GM12878 (cell line): ENCODE data around the gene MARS1. TPM values are rescaled to one million over a fixed set of nuclear protein-coding genes. Genes with fewer than 3 reads are reported as not detected.
A peak's percentile ranks its signal among the peaks of the same experiment; 100 is the strongest.

Experiments used
- ATAC-seq: fragments of 200-7000 bp; cut with Tn5 transposase; 3 replicates; pipeline ENCODE4 v1.9.1; 2020; ENCODE audit warnings: mild to moderate bottlenecking, moderate library complexity
- BruUV-seq: library from RNA; stranded (reverse); fragments of 400-500 nt; replicated peaks from 2 replicates; lab custom pipeline; 2021; lab: Mats Ljungman, UMichigan
- CTCF ChIA-PET: fragments of 300-600 bp; sonication (Branson Sonifier 250); formaldehyde crosslinking; extraction: SDS; loops from one replicate; lab custom pipeline; 2021; ENCODE audit warnings: inconsistent platforms; lab: Yijun Ruan, JAX
- POLR2A ChIA-PET: fragments of 350-600 bp; formaldehyde crosslinking; extraction: SDS; loops from one replicate; lab custom pipeline; 2021; ENCODE audit warnings: inconsistent platforms; lab: Charles Lee
- RAD21 ChIA-PET: fragments of 300-600 bp; sonication (Branson Sonifier 250); formaldehyde crosslinking; loops from one replicate; lab custom pipeline; 2023; ENCODE audit warnings: antibody characterized with exemption; ENCODE audit not compliant: unreplicated experiment; lab: Charles Lee
- SMC1A ChIA-PET: fragments of 300-600 bp; sonication (Branson Sonifier 250); formaldehyde crosslinking; loops from one replicate; lab custom pipeline; 2023; ENCODE audit not compliant: unreplicated experiment, uncharacterized antibody; lab: Charles Lee
- DNase-seq: peaks from one replicate; pipeline ENCODE4 v3.0.0-alpha.2; 2011; ENCODE audit warnings: low read depth, low spot score
- FAIRE-seq: peaks from 3 replicates; lab custom pipeline; 2011; peaks lifted over from hg19 to GRCh38; lab: Jason Lieb, UNC
- H2AFZ ChIP-seq: 2 replicates; pipeline ENCODE4 v1.6.0; 2011; ENCODE audit warnings: low read depth, low read length, control low read depth; ENCODE audit not compliant: control insufficient read depth
- H3K27ac ChIP-seq: 2 replicates; pipeline ENCODE4 v1.5.1; 2011; ENCODE audit warnings: control low read depth; ENCODE audit not compliant: control insufficient read depth, insufficient read depth
- H3K27me3 ChIP-seq, 2 experiments: replicated peaks in 1 of 2; 2 replicates each; pipeline versions ENCODE4 v1.6.0 to v1.6.1; 2011; ENCODE audit warnings: low read length in 1 of 2; ENCODE audit not compliant: control insufficient read depth in 2 of 2, insufficient read depth in 2 of 2
- H3K36me3 ChIP-seq, 2 experiments: 2 replicates each; pipeline ENCODE4 v1.5.1; 2011; ENCODE audit warnings: low read length in 1 of 2; ENCODE audit not compliant: control insufficient read depth in 2 of 2, insufficient read depth in 2 of 2
- H3K4me1 ChIP-seq: 2 replicates; pipeline ENCODE4 v1.6.1; 2011; ENCODE audit warnings: mild to moderate bottlenecking, low read length, moderate library complexity, mixed read lengths; ENCODE audit not compliant: control insufficient read depth, insufficient read depth
- H3K4me2 ChIP-seq: 2 replicates; pipeline ENCODE4 v1.6.0; 2011; ENCODE audit warnings: control low read depth; ENCODE audit not compliant: control insufficient read depth, insufficient read depth
- H3K4me3 ChIP-seq: fragments of 200-600 bp; sonication (generic); 2 replicates; pipeline ENCODE4 v1.5.1; 2016
- H3K79me2 ChIP-seq: 2 replicates; pipeline ENCODE4 v1.6.0; 2011; ENCODE audit warnings: low read length; ENCODE audit not compliant: control insufficient read depth, insufficient read depth
- H3K9ac ChIP-seq: 2 replicates; pipeline ENCODE4 v1.8.0; 2011; ENCODE audit warnings: low read length, control low read depth, mixed read lengths; ENCODE audit not compliant: control insufficient read depth, insufficient read depth
- H3K9me3 ChIP-seq: replicated peaks from 3 replicates; pipeline ENCODE4 v1.5.1; 2011; ENCODE audit warnings: mild to moderate bottlenecking, low read length; ENCODE audit not compliant: control insufficient read depth, insufficient read depth
- H4K20me1 ChIP-seq: 2 replicates; pipeline ENCODE4 v1.6.0; 2011; ENCODE audit not compliant: control insufficient read depth, insufficient read depth
- BCL3 ChIP-seq: IDR thresholded peaks from 2 replicates; pipeline ENCODE4 v1.6.1; 2011; ENCODE audit warnings: borderline replicate concordance, low read depth, mild to moderate bottlenecking, moderate library complexity, low read length; ENCODE audit not compliant: insufficient read depth, poor library complexity, severe bottlenecking
- BRCA1 ChIP-seq: IDR thresholded peaks from 2 replicates; pipeline ENCODE4 v1.6.1; 2011; ENCODE audit warnings: low read depth, low read length, improper control_type of control experiment
- CEBPZ ChIP-seq: fragments of 150-350 bp; IDR thresholded peaks from 2 replicates; pipeline ENCODE4 v1.6.1; 2016; ENCODE audit warnings: low read depth, low read length
- ESRRA ChIP-seq: IDR thresholded peaks from 2 replicates; pipeline ENCODE4 v1.6.1; 2012; ENCODE audit warnings: mild to moderate bottlenecking, low read length, improper control_type of control experiment
- IRF4 ChIP-seq: IDR thresholded peaks from 2 replicates; pipeline ENCODE4 v1.6.1; 2011; ENCODE audit warnings: low read depth, low read length
- MYC ChIP-seq: IDR thresholded peaks from 2 replicates; pipeline ENCODE4 v1.6.1; 2011; ENCODE audit warnings: mild to moderate bottlenecking, low read length, moderate library complexity, inconsistent platforms; ENCODE audit not compliant: insufficient read depth, insufficient replicate concordance, insufficient read length, severe bottlenecking
- NFYB ChIP-seq: IDR thresholded peaks from 2 replicates; pipeline ENCODE4 v1.6.1; 2011; ENCODE audit warnings: low read depth, mild to moderate bottlenecking, low read length, improper control_type of control experiment, moderate library complexity; ENCODE audit not compliant: insufficient read depth
- NRF1 ChIP-seq: conservative IDR thresholded peaks from 2 replicates; pipeline ENCODE4 v1.6.1; 2011; ENCODE audit warnings: mild to moderate bottlenecking, low read depth, low read length, improper control_type of control experiment
- REST ChIP-seq: IDR thresholded peaks from 2 replicates; pipeline ENCODE4 v1.6.1; 2012; ENCODE audit warnings: mild to moderate bottlenecking, low read depth, low read length
- SIN3A ChIP-seq: IDR thresholded peaks from 2 replicates; pipeline ENCODE4 v1.6.1; 2012; ENCODE audit warnings: low read depth, low read length, improper control_type of control experiment
- SMAD5 ChIP-seq: IDR thresholded peaks from 2 replicates; pipeline ENCODE4 v1.6.1; 2016; ENCODE audit warnings: antibody characterized with exemption, low read depth
- STAT1 ChIP-seq: fragments of 450-650 bp; conservative IDR thresholded peaks from 2 replicates; pipeline ENCODE4 v1.6.1; 2014; ENCODE audit warnings: antibody characterized with exemption, mild to moderate bottlenecking
- YBX1 ChIP-seq: fragments of 450-650 bp; IDR thresholded peaks from 2 replicates; pipeline ENCODE4 v1.6.1; 2016; ENCODE audit warnings: antibody characterized with exemption
- ZNF24 ChIP-seq: fragments of 450-650 bp; IDR thresholded peaks from 2 replicates; pipeline ENCODE4 v1.6.1; 2017; ENCODE audit warnings: antibody characterized with exemption, mild to moderate bottlenecking
- WGBS: methylation state at CpG from one replicate; pipeline ENCODE4 v1.1.6; 2016; ENCODE audit warnings: low lambda C conversion rate; ENCODE audit not compliant: insufficient replicate concordance, insufficient coverage; ENCODE audit errors: missing lambda C conversion rate; 5-methylcytosine and 5-hydroxymethylcytosine counted together
- in situ Hi-C: fragments of 300-500 bp; cut with MboI; formaldehyde crosslinking; loops from 9 replicates; pipeline ENCODE4 v1.14.3; 2018; ENCODE audit warnings: mixed read lengths
- intact Hi-C: fragments of 100-400 bp; cut with micrococcal nuclease; formaldehyde crosslinking; loops from one replicate; pipeline ENCODE4 v1.14.2; 2022; ENCODE audit not compliant: unreplicated experiment
- polyA plus RNA-seq, 11 experiments: library from polyadenylated mRNA; depleted of rRNA in 4 of 11; unstranded in 6 of 11; stranded (reverse) in 5 of 11; fragments of >200 nt; fragmentation: Nextera tagmentation in 4 of 11; fragmentation: Illumina TruSeq in 1 of 11; extraction: Ambion mirVana in 4 of 11; extraction: Trizol in 1 of 11; gene quantifications; 1 replicate in 1 of 11; 2 replicates in 10 of 11; pipeline versions ENCODE4 v1.2.1 to v1.2.3, GENCODE V29; 2011 to 2016; ENCODE audit warnings: inconsistent platforms in 2 of 11, missing spikeins in 2 of 11, low read depth in 1 of 11
- total RNA-seq, 4 experiments: library from RNA; depleted of rRNA in 3 of 4; stranded (reverse); fragments of >200 nt in 3 of 4; fragmentation: Illumina TruSeq in 1 of 4; extraction: Trizol in 1 of 4; gene quantifications; 2 replicates each; pipeline versions ENCODE4 v1.2.1 to v1.2.3, GENCODE V29; 2013 to 2021

Gene MARS1
- total and polyA plus RNA-seq, 10 of the 15 experiments (the other 5 are each of a cell fraction or from before 2014, with no cell fraction given), result 72.3 to 270 (median 153) TPM

- no peaks in the 10 kb centered on the region for H3K9me3 ChIP-seq
- peak overlapping the region; percentile 80 for H2AFZ ChIP-seq
- no peaks in the 10 kb centered on the region for H3K27me3 ChIP-seq
- H3K36me3 ChIP-seq, result peaks cover 1 to 25% of the 10 kb centered on the region in 2 experiments
- in situ Hi-C loops (no loop called here), intact Hi-C loops (loop anchor here (5.0 to 10.0 kb wide), 2 partner anchors 46 to 278 kb away; partner anchors contain the start of genes CDK4, DDIT3, MARCHF9 and MBD6)
- WGBS, result under 1% methylated on average over 29 of the region's 29 CpGs
- peak overlapping the region; percentile 92 for H3K4me3 ChIP-seq
- RAD21 ChIA-PET, result interaction anchor here (0.6 to 2.0 kb wide), 10 partner anchors 11 to 1659 kb away, joined by 3 to 15 read pairs (median 4); partner anchors contain the start of genes DDIT3, GLI1, INHBE and MARS1
- BruUV-seq, result no TSS peak
- peak overlapping the region; percentile 85 for H3K27ac ChIP-seq
- no peak for DNase-seq
- H3K79me2 ChIP-seq, result peaks cover 44% of the 10 kb centered on the region
- CTCF ChIA-PET, result interaction anchor here (0.6 to 8.1 kb wide), 16 partner anchors 10 to 840 kb away, joined by 3 to 114 read pairs (median 4); partner anchors contain the start of genes DDIT3, GLI1 and INHBE
- H3K4me2 ChIP-seq, result peak overlapping the region; percentile 99
- SMC1A ChIA-PET, result interaction anchor here (0.6 to 2.2 kb wide), 9 partner anchors 10 to 158 kb away, joined by 3 to 18 read pairs (median 8); partner anchors contain the start of genes DCTN2, DDIT3 and GLI1
- peak overlapping the region; percentile 74 for H3K9ac ChIP-seq
- H4K20me1 ChIP-seq, result no peaks in the 10 kb centered on the region
- FAIRE-seq, result no peak
- POLR2A ChIA-PET, result interaction anchor here (0.6 to 2.5 kb wide), 10 partner anchors 9 to 247 kb away, joined by 3 to 16 read pairs (median 8); partner anchors contain the start of genes DCTN2, DDIT3, INHBE and SHMT2
- peak; percentile 62 for ATAC-seq
- peaks cover 34% of the 10 kb centered on the region for H3K4me1 ChIP-seq
- TF ChIP-seq NFYB (no peak), BCL3 (no peak), BRCA1 (no peak), MYC (no peak), IRF4 (no peak), SMAD5 (no peak), STAT1 (no peak), ESRRA (no peak), YBX1 (no peak), ZNF24 (no peak), SIN3A (no peak; the same call in 1 of the 2 replicates), CEBPZ (no peak), REST (no peak), NRF1 (no peak)
Measured at GRCh38 chr12:57476162-57476992, 11.5 kb upstream of the MARS1 start.
